Mammary epithelial cell (primary cell): ENCODE data around the gene MED16.

Experiments used
- CTCF ChIP-seq, 2 donors: IDR thresholded peaks in 1 of 2; conservative IDR thresholded peaks in 1 of 2; 2 replicates each; pipeline ENCODE4 v1.5.1; 2011 to 2012; ENCODE audit warnings: inconsistent platforms in 2 of 2, low read length in 2 of 2, mild to moderate bottlenecking in 2 of 2, control low read depth in 1 of 2, low read depth in 1 of 2; ENCODE audit not compliant: insufficient read depth in 1 of 2; ENCODE audit errors: extremely low read depth in 1 of 2
- EZH2 ChIP-seq: IDR thresholded peaks from 2 replicates; pipeline ENCODE4 v1.6.1; 2012; ENCODE audit warnings: low read length, inconsistent platforms, borderline replicate concordance

GRCh38 chr19:848386-848921 lies 44.5 kb downstream of the MED16 start:
- TF ChIP-seq CTCF (conservative IDR thresholded peaks at IDR 0.05 in 1 of 2, IDR thresholded peaks at IDR 0.05 in 1 of 2; ENCODE audit: extremely low read depth in 1 of 2, insufficient read depth in 1 of 2, low read depth in 1 of 2, low read length in 2 of 2), result no peak
- TF ChIP-seq EZH2, result no peak
